ENCODE data around the gene NKX6-2.
"Not testable (repeated sequence)": the region's sequence is repeated elsewhere in the genome, so short reads cannot be mapped to it uniquely, and the experiment has no call there.

The NKX6-2 gene

GRCh38 chr10:132785723-132786475 is at the start of gene NKX6-2:
NKX6-2 (minus strand) TSS chr10:132786147; CDS start chr10:132785948, 199 bp downstream.
- DNase-seq: no peak

- no peak for DNase-seq
These were observed 49.2 kb upstream of the NKX6-2 start for GRCh38 chr10:132834891-132835847.

GRCh38 chr10:132834311-132834761 is 48.4 kb upstream of the NKX6-2 start:
- DNase-seq: no peak

- DNase-seq: no peak
These were observed 47.6 kb upstream of the NKX6-2 start for GRCh38 chr10:132833421-132834111.

GRCh38 chr10:132832186-132832969 is 46.4 kb upstream of the NKX6-2 start:
- DNase-seq: no peak

- no peak for DNase-seq
These were observed 43.5 kb upstream of the NKX6-2 start for GRCh38 chr10:132829403-132829802.

GRCh38 chr10:132828681-132829080 is 42.7 kb upstream of the NKX6-2 start:
- no peak for DNase-seq

GRCh38 chr10:132827861-132828539 is 42.1 kb upstream of the NKX6-2 start:
- DNase-seq: no peak

- no peak for DNase-seq
These were observed 41.5 kb upstream of the NKX6-2 start for GRCh38 chr10:132827423-132827789.

GRCh38 chr10:132826524-132827422 is 40.8 kb upstream of the NKX6-2 start:
- no peak for DNase-seq

GRCh38 chr10:132825783-132826523 is 40.0 kb upstream of the NKX6-2 start:
- not testable (repeated sequence) for DNase-seq

- DNase-seq: no peak
These were observed 34.1 kb upstream of the NKX6-2 start for GRCh38 chr10:132820056-132820455.

GRCh38 chr10:132817701-132818211 is 31.8 kb upstream of the NKX6-2 start:
- DNase-seq: no peak

- no peak for DNase-seq
These were observed 30.8 kb upstream of the NKX6-2 start for GRCh38 chr10:132816718-132817117.

- DNase-seq: no peak
These were observed 29.4 kb upstream of the NKX6-2 start for GRCh38 chr10:132815168-132815857.

- DNase-seq: no peak
These were observed 28.5 kb upstream of the NKX6-2 start for GRCh38 chr10:132814469-132814856.

GRCh38 chr10:132813560-132814468 is 27.9 kb upstream of the NKX6-2 start:
- no peak for DNase-seq

- no peak for DNase-seq
These were observed 27.1 kb upstream of the NKX6-2 start for GRCh38 chr10:132813001-132813401.
